A673 (cell line): ENCODE measurements around the gene CHKA. TPM values are rescaled to one million over a fixed set of nuclear protein-coding genes. Genes with fewer than 3 reads are reported as not detected.

ENCODE experiments used
- BruUV-seq: library from RNA; stranded (reverse); fragments of 400-500 nt; replicated peaks from 2 replicates; lab custom pipeline; 2021; lab: Mats Ljungman, UMichigan
- CTCF ChIA-PET: fragments of 300-600 bp; sonication (Branson Sonifier 250); formaldehyde crosslinking; loops from one replicate; lab custom pipeline; 2022; ENCODE audit warnings: antibody characterized with exemption; lab: Charles Lee
- POLR2A ChIA-PET: fragments of 300-600 bp; sonication (Branson Sonifier 250); formaldehyde crosslinking; loops from one replicate; lab custom pipeline; 2022; ENCODE audit warnings: antibody characterized with exemption; ENCODE audit not compliant: low non-redundant PET; lab: Charles Lee
- DNase-seq: peaks from one replicate; pipeline ENCODE4 v3.0.0-alpha.2; 2015; ENCODE audit warnings: low spot score
- H3K27ac ChIP-seq: fragments of 200-600 bp; sonication (generic); 2 replicates; pipeline ENCODE4 v1.5.1; 2016; ENCODE audit warnings: mixed run types, low read depth, mild to moderate bottlenecking, mixed read lengths, antibody characterized with exemption, low read length; ENCODE audit not compliant: poor library complexity, severe bottlenecking
- H3K27me3 ChIP-seq: fragments of 200-600 bp; sonication (generic); replicated peaks from 2 replicates; pipeline ENCODE4 v1.6.1; 2017; ENCODE audit warnings: mixed run types, low read depth, mild to moderate bottlenecking, mixed read lengths, antibody characterized with exemption, low read length; ENCODE audit not compliant: insufficient read depth, poor library complexity
- H3K36me3 ChIP-seq: fragments of 200-600 bp; sonication (generic); 2 replicates; pipeline ENCODE4 v1.6.1; 2016; ENCODE audit warnings: mixed run types, mild to moderate bottlenecking, mixed read lengths, antibody characterized with exemption, low read length; ENCODE audit not compliant: insufficient read depth, poor library complexity, severe bottlenecking
- H3K4me1 ChIP-seq: fragments of 200-600 bp; sonication (generic); 2 replicates; pipeline ENCODE4 v1.6.1; 2017; ENCODE audit warnings: mixed run types, mild to moderate bottlenecking, mixed read lengths, antibody characterized with exemption, low read length; ENCODE audit not compliant: insufficient read depth, poor library complexity, severe bottlenecking
- H3K4me3 ChIP-seq: fragments of 200-600 bp; sonication (generic); 2 replicates; pipeline ENCODE4 v1.5.1; 2016; ENCODE audit warnings: low read depth, mixed run types, mild to moderate bottlenecking, mixed read lengths, low read length; ENCODE audit not compliant: poor library complexity, severe bottlenecking
- H3K9me3 ChIP-seq: fragments of 200-600 bp; sonication (generic); 2 replicates; pipeline ENCODE4 v1.6.1; 2016; ENCODE audit warnings: mixed run types, low read depth, mild to moderate bottlenecking, mixed read lengths, antibody characterized with exemption, low read length; ENCODE audit not compliant: poor library complexity, severe bottlenecking
- EZH2 ChIP-seq: fragments of 200-600 bp; sonication (generic); IDR thresholded peaks from 2 replicates; pipeline ENCODE4 v1.6.1; 2017; ENCODE audit warnings: borderline replicate concordance, low read depth, mild to moderate bottlenecking, mixed read lengths, antibody characterized with exemption, low read length; ENCODE audit not compliant: poor library complexity, severe bottlenecking
- intact Hi-C: fragments of 100-400 bp; cut with micrococcal nuclease; formaldehyde crosslinking; loops from one replicate; pipeline ENCODE4 v1.10.0; 2022; ENCODE audit not compliant: unreplicated experiment
- total RNA-seq: library from RNA; stranded (reverse); gene quantifications from 2 replicates; pipeline ENCODE4 v1.2.3, GENCODE V29; 2021
- TF ChIP-seq, protein P1 (sequence below): fragments of 300-800, 200-600 bp; sonication (generic); conservative IDR thresholded peaks from 2 replicates; pipeline ENCODE4 v1.5.1; 2017; ENCODE audit warnings: low read depth, mild to moderate bottlenecking, antibody characterized with exemption, low read length, moderate library complexity, mixed read lengths

The CHKA gene
- total RNA-seq, 1 experiment from 2014 or later, result 37.5 TPM

DNA sequence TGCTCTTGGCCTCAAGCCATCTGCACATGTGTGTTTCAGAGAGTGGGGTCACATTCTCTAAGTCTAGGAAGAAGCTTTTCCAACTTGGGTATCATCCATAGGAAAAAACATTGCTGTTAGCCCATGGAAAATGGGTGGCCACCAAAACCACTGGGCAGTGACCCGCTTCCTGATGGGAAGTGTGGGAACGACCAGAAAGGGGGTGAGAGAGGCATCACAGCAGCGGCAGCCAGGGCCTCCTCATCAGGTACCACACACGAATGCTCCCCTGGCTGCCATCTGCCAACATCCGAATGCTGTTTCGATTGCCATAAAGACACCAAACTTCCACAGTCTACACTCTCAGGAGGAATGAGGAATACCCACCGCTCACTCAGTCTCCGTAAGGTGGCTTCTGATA lies 40.3 kb downstream of the CHKA start:
- TF ChIP-seq EZH2, result no peak
- TF ChIP-seq, protein P1, sequence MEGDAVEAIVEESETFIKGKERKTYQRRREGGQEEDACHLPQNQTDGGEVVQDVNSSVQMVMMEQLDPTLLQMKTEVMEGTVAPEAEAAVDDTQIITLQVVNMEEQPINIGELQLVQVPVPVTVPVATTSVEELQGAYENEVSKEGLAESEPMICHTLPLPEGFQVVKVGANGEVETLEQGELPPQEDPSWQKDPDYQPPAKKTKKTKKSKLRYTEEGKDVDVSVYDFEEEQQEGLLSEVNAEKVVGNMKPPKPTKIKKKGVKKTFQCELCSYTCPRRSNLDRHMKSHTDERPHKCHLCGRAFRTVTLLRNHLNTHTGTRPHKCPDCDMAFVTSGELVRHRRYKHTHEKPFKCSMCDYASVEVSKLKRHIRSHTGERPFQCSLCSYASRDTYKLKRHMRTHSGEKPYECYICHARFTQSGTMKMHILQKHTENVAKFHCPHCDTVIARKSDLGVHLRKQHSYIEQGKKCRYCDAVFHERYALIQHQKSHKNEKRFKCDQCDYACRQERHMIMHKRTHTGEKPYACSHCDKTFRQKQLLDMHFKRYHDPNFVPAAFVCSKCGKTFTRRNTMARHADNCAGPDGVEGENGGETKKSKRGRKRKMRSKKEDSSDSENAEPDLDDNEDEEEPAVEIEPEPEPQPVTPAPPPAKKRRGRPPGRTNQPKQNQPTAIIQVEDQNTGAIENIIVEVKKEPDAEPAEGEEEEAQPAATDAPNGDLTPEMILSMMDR, result no peak
- BruUV-seq, result no TSS peak
- ChIA-PET CTCF (no interaction called here), POLR2A (no interaction called here)
- Histone ChIP-seq H3K4me3 (no peak overlapping the region), H3K9me3 (no peaks in the 10 kb centered on the region), H3K36me3 (no peaks in the 10 kb centered on the region), H3K4me1 (peaks cover 5% of the 10 kb centered on the region), H3K27me3 (no peaks in the 10 kb centered on the region), H3K27ac (no peak overlapping the region)
- intact Hi-C loops, result no loop called here
- no peak for DNase-seq

DNA sequence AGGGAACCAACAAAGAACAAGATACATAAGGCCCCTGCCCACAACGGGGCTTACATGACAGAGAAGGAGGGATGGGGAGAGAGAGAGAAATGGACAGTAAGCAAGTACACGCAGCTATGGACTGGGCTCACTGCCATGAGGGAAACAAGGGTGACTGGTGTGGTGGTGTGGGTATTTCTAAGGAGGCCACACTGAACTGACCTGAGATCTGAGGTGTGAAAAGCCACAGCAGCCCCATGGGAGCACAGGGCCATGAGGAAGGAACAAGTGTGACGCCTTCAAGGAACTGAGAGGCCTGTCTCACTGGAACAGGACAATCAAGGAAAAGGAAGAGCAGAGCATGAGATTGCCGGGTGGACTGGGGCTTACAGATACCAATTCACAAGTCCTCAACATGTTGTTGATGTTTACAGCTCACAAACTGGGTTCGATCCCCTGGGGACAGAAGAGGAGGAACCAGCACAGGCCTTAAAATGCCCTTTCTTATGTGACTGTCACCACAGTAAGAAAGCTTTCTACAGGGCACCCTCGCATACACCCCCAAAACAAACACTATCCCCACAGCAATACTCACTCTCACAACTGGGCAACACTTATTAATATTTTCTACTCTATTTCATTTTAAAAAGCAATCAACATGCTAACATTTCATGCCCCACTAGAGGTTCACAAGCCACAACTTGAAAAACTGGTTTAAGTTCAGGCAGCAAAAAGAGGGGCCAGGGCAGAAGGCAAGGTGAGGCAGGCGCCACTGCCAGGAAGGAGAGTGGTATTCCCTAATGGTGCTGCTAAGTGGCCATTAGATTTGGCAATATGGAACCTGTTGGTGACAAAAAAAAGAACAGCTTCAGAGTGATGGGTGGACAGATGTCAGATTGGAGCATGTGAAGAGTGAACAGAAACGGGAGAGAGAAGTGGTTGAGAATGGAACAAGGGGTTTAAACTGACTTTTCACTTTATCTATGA lies 43.3 kb downstream of the CHKA start:
- Histone ChIP-seq H3K4me1 (no peaks in the 10 kb centered on the region), H3K9me3 (no peaks in the 10 kb centered on the region), H3K4me3 (no peak overlapping the region), H3K27me3 (no peaks in the 10 kb centered on the region), H3K27ac (no peak overlapping the region), H3K36me3 (no peaks in the 10 kb centered on the region)
- no peak for DNase-seq
- CTCF ChIA-PET, result interaction anchor here (0.7 kb wide), 1 partner anchor 15 kb away, joined by 4 read pairs; no protein-coding TSS in a partner anchor
- TF ChIP-seq, protein P1, result no peak
- TF ChIP-seq EZH2, result no peak
- no TSS peak for BruUV-seq
- intact Hi-C loops, result no loop called here
- POLR2A ChIA-PET, result no interaction called here

DNA sequence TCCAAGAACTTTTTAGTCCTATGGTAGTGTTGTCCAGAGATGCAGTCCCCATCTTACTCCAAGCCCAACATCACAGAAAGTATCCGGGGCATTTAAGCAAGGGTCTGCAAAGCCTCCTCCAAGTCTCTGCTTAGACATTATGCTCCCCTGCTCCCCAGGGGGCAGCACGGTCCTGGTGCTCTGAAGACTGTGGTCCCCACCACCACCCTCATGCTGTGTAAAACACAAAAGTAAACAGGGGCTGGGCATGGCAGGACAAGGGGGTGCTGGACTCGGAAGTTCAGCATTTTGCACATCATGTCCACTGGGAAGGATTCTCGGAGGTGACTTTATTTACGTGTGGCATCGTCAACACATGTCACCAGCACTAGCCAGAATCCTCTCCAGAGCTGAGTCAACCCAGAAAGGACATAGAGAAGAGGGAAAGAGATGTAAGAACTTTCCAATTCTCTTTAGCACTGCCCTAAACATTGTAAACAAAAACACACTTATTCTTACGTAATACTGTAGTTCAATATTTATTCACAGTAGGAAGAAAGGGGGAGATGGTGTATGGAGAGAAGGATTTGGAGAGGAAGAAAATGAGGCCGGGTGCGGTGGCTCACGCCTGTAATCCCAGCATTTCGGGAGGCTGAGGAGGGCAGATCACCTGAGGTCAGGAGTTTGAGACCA lies 44.7 kb downstream of the CHKA start:
- TF ChIP-seq, protein P1, result peak; percentile 25; the same call in 1 of the 2 replicates
- no peak for TF ChIP-seq EZH2
- Histone ChIP-seq H3K4me1 (no peaks in the 10 kb centered on the region), H3K27ac (no peak overlapping the region), H3K9me3 (no peaks in the 10 kb centered on the region), H3K4me3 (no peak overlapping the region), H3K36me3 (no peaks in the 10 kb centered on the region), H3K27me3 (no peaks in the 10 kb centered on the region)
- no peak for DNase-seq
- ChIA-PET CTCF (no interaction called here), POLR2A (no interaction called here)
- intact Hi-C loops, result no loop called here
- BruUV-seq, result no TSS peak
